22Rv1 (cell line): Measurements from ENCODE around the gene ZNF639.

Source experiments
- ZFX ChIP-seq: fragments of 450-650 bp; IDR thresholded peaks from 2 replicates; pipeline ENCODE4 v1.6.1; 2017; ENCODE audit warnings: antibody characterized with exemption, borderline replicate concordance
- TF ChIP-seq, protein P1 (sequence below): fragments of 450-650 bp; IDR thresholded peaks from 2 replicates; pipeline ENCODE4 v1.5.1; 2017; ENCODE audit warnings: mild to moderate bottlenecking

DNA sequence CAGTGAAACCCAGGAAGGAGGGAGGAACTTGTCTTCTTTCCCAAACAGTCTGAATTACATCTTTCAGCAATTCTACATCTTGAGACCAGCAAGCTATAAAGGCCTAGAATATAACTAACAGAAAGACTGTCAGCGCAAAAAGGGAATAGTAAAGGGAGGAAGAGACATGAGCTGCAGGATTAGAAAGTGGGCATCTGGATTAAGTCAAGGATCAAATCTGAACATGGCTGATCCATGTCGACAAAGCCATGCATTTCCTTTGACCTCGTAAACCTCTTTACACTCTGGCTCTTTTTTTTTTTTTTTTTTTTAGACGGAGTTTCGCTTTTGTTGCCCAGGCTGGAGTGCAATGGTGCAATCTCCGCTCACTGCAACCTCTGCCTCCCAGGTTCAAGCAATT is 36.5 kb upstream of the ZNF639 start:
- TF ChIP-seq ZFX = no peak
- TF ChIP-seq, protein P1, sequence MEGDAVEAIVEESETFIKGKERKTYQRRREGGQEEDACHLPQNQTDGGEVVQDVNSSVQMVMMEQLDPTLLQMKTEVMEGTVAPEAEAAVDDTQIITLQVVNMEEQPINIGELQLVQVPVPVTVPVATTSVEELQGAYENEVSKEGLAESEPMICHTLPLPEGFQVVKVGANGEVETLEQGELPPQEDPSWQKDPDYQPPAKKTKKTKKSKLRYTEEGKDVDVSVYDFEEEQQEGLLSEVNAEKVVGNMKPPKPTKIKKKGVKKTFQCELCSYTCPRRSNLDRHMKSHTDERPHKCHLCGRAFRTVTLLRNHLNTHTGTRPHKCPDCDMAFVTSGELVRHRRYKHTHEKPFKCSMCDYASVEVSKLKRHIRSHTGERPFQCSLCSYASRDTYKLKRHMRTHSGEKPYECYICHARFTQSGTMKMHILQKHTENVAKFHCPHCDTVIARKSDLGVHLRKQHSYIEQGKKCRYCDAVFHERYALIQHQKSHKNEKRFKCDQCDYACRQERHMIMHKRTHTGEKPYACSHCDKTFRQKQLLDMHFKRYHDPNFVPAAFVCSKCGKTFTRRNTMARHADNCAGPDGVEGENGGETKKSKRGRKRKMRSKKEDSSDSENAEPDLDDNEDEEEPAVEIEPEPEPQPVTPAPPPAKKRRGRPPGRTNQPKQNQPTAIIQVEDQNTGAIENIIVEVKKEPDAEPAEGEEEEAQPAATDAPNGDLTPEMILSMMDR = no peak
